Stimulated activated CD4-positive, alpha-beta T cell treated with anti-CD3 and anti-CD28 coated beads, Interleukin-4, amount 100 ng/mL, for 48 hours (primary cell): ENCODE results near the gene UGT1A8.
"Not testable (repeated sequence)": the region's sequence is repeated elsewhere in the genome, so short reads cannot be mapped to it uniquely, and the experiment has no call there.

ENCODE experiments used
- DNase-seq, 2 donors: peaks; one replicate each; pipeline ENCODE4 v3.0.0-alpha.2; 2020; ENCODE audit warnings: low read depth in 2 of 2

The UGT1A8 gene

DNA sequence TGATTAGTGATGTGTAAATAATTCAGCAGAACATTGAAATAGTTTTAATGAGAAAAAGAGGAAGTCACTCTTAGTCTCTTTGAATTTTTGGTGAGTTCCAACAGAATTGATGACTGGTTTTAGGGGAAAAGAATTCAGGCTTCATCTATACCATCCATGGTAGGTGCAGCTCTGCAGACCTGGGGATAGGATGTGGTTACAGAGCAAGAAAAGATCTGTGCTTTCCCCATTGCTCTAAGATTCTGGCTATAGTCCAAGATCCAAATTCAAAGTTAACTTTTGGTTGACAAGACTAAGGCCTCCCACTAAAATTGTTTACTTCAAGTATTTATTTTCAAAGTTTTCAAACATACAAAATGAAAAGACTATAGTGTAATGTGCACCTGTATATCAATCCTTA lies 22.4 kb downstream of the UGT1A8 start:
- DNase-seq: no peak

DNA sequence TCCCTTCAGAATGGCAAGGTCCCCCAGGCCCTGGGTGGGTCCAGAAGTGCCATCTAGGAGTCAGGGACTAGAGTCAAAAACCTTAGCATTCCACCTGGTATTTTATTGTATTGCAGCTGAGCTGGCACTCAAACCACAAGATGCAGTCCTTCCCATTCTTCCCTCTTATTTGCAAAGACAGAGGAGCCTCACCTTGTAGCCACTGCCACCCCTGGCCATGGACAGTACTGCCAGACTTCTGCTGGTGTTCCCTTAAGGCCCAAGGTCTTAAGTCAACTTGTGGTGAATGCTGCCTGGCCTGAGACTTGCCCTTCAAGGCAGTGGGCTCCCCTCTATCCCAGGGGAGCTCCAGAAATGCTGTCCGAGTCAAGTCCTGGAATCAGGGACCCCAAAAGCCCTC lies 25.7 kb downstream of the UGT1A8 start:
- DNase-seq: no peak

DNA sequence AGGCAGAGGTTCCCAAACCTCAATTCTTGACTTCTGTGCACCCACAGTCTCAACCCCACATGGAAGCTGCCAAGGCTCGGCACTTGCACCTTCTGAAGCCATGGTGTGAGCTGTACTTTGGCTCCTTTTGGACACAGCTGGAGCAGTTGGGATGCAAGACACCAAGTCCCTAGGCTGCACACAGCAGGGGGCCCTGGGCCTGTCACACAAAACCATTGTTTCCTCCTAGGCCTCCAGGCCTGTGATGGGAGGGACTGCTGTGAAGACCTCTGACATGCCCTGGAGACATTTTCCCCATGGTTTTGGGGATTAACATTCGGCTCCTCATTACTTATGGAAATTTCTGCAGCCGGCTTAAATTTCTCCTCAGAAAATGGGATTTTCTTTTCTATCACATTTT lies 28.6 kb downstream of the UGT1A8 start:
- DNase-seq: not testable (repeated sequence)

DNA sequence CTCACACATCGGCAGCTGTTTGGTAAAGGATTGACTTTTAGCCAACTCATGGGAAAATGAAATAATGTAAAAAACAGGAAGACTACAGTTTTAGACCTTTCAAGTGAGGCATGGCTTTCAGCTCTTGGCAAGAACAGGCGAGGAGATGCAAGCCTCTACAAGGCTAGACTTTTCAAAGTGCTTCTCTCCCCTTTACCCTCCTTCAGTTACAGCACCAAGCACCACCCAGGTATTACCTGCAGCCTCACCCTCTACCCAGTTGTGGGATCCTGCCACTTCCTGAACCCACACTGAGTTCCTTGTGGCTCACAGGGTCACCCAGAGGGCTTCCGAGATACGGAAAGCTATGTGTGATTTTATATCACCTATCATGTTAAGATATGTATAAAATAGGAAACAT lies 33.5 kb downstream of the UGT1A8 start:
- DNase-seq: no peak

DNA sequence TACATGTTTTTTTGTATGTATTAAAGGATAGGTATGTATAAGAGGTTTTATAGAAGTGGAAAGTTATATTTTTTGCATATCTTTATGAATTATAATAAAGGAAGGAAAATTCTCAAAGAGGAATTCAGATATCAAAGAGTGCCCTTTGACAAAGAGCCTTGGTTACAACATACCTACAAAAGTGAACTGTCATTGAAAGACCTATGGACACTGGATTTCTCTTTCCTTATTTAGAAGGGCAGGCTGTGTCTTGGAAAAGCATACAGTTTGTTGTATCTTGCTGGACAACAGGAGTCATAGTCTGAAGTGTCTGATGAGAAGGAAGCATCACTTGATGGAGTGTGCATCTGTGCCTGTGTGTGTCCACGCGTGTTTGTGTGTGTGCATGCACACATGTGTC lies 34.0 kb downstream of the UGT1A8 start:
- no peak for DNase-seq

DNA sequence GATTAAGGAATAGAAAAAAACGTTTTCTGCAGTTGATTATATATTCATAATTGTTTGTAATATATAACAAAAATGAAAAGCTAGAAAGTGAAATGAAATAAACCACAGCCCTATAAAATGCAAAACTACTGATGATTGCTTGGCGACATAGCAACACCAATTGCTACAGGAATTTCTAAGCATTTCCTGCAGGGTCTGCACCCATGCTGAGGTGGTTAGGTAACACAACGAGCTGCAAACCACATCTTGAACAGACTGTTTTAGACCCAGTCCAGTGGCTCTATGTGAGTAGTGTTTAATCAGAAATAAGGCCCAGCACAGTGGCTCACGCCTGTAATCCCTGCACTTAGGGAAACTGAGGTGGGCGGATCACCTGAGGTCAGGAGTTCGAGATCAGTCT lies 37.1 kb downstream of the UGT1A8 start:
- DNase-seq: no peak

DNA sequence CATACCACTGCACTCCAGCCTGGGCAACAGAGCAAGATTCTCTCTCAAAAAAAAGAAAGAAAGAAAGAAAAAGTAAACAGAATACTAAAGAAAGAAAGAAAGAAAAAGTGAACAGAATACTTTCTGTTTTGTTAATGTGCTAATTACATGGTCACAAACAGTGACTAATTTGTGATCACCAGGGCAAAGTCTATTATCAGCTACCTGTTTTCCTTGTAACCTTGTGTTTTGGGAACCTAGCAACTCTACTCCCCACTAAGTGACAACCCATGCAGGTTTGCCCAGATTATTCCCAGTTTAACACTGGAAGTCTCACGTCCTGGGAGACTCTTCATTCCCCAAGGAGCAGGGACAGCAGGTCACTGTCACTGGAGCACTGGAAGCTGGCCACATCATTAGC lies 37.6 kb downstream of the UGT1A8 start:
- DNase-seq: no peak

DNA sequence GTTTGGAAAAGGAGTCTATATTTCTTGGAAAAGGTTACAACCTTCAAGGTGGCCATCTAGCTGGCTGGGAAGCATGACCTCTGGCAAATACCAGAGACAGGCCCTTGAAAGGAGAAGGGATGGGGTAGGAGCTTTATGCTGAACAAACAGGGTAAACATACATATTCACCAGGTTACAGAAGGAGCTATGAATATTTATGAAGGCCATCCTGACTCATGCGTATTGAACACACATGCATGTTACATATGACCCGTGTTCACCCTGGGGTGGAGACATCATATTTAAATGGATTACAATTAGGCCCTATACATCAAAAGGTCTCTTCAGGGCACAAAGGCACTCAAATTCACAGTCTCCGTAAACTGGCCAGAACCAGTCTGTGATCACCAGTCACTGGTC lies 38.5 kb downstream of the UGT1A8 start:
- DNase-seq: not testable (repeated sequence)

DNA sequence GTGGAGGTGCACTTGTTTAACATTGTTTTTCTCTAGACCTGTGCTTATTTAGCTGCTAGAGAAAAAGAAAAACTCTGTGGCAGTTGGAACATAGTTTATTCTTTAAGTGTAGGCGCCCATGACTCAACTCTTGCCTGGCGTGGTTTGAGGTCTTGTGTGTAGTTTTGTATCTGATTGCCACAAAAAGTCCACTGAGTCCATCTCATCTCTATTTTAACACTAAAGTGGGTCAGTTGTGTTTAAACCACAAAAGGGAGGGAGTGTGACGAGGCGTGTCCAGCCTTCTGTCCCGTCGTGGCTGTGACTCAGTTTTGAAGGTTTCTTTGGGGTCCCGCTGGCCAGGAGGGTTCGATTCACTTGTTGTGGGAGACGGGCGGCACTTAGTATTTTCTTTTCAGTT lies 39.0 kb downstream of the UGT1A8 start:
- no peak for DNase-seq

DNA sequence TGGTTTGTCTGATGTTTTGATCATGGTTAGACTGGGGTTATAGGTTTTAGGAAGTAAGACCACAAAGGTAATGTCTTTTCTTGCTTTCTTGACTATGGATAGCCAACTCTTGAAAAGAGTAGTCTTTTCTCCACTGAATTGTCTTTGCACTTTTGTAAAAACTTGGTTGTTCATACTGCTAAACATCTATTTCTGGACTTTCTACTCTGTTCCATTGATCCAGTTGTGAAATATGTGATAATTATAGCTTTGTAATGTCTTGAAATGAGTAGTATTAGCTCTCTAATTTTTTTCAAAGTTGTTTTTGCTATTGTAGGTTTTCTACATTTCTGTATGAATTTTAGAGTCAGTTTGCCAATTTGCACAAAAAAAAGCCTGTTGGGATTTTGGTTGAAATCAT lies 41.2 kb downstream of the UGT1A8 start:
- no peak for DNase-seq

DNA sequence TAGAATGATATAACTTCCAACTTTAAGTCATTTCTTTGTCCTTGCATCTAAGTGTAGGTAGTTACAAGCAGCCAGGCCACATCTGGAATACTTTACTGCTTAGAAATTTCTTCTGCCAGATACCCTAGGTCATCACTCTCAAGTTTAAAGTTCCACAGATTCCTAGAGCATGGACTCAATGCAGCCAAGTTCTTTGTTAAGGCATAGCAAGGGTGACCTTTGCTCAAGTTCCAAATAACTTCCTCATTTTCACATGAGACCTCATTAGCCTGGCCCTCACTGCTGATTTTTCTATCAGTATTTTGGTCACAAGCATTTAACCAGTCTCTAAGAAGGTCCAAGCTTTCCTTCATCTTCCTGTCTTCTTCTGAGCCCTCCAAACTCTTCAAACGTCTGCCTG lies 46.5 kb downstream of the UGT1A8 start:
- no peak for DNase-seq

DNA sequence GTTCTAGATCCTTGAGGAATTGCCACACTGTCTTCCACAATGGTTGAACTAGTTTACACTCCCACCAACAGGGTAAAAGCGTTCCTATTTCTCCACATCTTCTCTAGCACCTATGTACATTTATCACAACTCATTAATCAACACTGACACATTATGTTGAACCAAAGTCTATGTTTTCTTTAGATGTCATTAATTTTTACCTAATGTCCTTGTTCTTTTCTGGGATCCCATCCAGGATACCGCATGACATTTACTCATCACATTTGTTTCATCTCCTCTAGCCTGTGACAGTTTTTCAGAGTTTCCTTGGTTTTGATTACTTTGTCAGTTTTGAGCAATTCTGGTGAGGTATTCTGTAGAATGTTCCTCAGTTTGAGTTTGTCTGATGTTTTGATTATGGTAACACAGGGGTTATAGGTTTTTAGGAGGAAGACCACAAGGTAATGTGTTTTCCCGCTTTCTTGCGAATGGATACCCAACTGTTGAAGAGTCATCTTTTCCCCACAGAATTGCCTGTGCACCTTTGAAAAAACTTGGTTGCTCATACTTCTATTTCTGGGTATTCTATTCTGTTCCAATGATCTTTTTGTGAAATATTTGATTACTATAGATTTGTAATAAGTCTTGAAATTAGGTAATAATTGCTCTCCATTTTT lies 51.3 kb downstream of the UGT1A8 start:
- DNase-seq: no peak

DNA sequence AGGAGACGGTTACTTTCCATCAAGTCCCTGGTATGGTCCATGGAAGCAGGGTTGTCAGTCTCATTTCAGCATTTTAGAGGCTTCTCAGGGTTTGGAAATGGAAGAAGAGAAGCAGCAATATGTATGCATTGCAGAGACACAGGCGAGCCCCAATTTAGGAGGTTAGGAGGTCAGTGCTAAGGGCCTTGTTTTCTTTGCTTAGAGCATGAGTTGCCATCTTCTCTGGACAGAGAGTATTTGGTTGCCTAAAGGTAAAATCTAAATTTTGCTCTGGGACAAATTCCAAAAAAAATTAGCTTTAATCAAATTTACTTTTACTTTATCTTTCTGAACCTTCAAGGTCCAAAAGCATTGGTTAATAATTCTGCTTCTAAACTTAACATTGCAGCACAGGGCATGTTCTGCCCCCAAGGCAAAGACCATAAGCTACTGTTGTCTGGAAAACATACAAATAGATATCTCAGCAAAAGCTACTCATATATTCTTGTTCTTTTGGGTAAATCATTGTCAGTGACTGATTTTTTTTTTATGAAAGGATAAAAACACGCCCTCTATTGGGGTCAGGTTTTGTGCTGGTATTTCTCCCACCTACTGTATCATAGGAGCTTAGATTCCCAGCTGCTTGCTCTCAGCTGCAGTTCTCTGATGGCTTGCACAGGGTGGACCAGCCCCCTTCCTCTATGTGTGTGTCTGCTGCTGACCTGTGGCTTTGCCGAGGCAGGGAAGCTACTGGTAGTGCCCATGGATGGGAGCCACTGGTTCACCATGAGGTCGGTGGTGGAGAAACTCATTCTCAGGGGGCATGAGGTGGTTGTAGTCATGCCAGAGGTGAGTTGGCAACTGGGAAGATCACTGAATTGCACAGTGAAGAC lies 54.1 kb downstream of the UGT1A8 start, which contains the start of gene UGT1A9:
Gene UGT1A9 (plus strand): TSS at position 609 of the 872 bp plus-strand sequence. CDS start 37 bp downstream, at position 646.
- no peak for DNase-seq

DNA sequence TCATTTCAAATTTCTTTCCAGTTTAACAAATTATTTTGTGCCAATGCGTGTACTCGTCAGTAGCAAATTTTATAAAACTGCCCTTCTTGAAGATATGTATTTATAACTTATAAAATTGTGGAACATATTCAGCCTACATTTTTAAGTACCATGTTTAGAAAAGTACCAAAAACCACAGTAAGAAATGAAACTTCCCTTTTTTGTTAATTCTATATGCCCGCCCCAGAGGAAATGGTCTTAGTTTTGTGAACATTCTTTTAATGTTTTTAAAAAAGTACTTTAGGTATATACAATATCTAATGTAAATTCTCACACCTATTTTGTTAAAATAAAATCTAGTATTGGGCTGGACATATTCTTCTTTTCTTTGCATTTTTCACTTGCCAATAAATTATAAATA lies 55.5 kb downstream of the UGT1A8 start:
- no peak for DNase-seq

DNA sequence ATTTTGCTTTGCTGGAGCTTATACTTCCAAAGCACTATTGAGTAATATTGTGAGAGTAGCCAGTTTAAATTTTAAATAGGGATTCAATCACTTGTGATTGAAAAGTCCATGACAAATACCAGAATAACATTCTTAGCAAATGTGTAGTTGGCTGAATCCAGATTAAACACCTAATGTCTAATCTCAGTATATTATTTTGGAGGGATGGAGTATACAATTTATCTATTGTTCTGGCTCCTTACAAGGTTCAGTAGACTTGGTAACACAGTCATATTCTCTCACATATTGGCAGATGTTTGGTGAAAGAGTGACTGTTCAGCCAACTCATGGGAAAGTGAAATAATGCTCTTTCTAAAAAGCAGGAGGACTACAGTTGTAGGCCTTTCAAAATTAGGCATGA lies 56.5 kb downstream of the UGT1A8 start:
- no peak for DNase-seq

DNA sequence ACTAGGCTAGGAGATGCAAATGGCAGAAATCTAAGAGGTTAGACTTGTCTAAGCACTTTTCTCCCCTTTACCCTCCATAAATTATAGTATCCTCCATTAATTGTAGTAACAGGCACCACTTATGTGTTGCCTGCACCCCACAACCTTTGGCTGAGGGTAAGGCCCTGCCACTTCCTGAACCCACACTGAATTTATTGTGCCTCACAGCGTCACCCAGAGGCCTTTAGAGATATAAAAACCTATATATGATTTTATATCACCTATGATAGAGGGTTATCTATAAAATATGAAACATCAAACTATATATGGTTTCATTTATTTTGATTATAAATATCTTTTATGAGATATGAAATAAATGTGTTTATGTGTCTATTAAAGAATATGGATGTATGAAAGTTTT lies 56.9 kb downstream of the UGT1A8 start:
- DNase-seq: no peak

DNA sequence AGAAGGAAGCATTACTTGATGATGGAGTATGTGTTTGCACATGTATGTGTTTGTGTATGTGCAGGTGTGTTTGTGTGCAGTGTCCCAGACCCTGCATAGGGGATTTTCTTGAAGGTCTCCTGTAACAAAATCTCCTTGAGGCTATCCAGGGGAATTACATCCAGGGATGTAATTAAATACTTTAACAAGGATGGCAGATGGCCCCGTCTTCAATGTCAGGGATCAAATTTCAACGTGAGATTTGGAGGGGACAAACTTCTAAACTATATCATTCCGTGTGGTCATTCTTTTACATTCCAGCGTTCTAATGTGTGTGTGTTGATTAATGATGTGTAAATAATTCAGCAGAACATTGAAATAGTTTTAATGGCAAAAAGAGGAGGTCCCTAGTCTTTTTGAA lies 57.6 kb downstream of the UGT1A8 start:
- DNase-seq: no peak

DNA sequence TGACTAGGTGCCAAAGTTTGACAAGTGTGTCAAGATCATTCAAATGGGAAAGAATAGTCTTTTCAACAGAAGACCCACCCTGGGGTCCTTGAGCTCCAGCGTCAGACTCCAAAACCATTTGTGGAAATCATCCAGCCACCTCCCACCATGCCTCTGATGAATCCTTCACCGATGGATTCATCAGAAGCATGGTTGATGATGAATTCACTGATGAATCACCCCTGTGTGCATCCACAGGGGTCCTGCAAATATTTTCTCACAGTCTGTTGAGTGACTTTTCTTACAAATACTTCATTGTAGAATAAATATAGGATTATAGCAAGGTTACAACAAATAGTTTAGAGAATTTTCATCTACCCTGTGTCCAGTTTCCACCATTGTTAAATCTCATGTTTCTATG lies 58.6 kb downstream of the UGT1A8 start:
- no peak for DNase-seq

DNA sequence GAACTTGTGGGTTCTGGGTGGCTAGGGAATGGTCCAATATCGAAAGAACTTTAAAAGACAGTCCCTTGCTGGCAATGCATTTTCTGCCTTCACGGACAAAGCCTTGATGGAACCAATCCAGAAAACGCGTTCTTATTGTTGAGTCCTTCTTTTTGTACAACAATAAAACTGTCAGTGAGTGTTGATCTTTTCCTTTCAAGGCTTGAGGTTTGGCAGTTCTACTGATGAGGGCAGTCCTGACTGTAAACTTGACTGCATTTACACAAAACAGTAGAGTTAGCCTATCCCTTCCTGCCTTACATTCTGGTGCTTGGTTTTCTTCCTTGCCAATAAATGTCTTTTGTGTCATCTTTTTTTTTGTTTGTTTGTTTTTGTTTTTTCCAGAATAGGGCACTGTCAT lies 61.8 kb downstream of the UGT1A8 start:
- DNase-seq: no peak

DNA sequence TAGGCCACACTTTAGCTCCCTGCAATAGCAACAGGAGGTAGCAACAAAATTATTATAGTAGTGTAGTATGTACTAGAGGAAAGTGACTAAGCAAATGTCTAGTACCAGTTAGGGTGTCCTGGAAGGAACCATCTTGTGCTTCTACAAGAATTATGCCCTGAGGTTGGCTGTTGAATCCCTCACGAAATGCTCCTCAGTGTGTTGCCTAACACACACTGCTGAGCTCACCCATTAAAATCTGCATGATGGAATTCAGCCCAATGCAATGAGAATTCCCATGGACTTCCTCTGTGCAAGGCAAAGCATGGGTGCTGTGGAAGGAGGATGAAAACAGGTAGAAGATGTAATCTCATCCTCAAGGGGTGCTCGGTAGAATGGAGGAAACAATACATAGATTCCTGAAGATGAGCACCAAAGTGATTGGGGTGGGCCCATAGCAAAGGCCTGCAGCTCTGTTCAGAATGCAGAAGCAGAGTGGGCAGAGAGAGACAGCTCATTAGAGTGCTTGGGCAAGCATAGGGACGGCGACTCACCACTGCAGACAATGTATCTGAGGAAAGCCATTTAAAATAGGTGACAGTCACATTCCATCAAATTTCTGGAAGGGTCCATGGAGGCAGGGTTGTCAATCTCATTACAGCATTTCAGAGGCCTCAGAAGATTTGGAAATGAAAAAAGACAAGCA lies 63.1 kb downstream of the UGT1A8 start:
- no peak for DNase-seq

DNA sequence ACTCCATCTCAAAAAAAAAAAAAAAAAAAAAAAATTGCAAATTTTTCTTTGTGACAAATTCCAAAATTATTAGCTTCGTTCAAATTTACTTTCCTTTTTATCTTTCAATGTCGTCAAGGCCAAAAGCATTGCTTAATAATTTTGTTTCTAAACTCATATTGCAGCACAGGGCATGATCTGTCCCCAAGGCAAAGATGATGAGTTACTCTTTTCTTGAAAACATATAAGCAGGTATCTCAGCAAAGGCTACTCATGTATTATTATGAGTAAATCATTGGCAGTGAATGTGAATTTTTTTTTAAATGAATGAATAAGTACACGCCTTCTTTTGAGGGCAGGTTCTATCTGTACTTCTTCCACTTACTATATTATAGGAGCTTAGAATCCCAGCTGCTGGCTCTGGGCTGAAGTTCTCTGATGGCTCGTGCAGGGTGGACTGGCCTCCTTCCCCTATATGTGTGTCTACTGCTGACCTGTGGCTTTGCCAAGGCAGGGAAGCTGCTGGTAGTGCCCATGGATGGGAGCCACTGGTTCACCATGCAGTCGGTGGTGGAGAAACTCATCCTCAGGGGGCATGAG lies 64.2 kb downstream of the UGT1A8 start, which contains the start of gene UGT1A7:
Gene UGT1A7 (plus strand): TSS at position 381 of the 579 bp plus-strand sequence. CDS start 37 bp downstream, at position 418.
- DNase-seq: no peak

DNA sequence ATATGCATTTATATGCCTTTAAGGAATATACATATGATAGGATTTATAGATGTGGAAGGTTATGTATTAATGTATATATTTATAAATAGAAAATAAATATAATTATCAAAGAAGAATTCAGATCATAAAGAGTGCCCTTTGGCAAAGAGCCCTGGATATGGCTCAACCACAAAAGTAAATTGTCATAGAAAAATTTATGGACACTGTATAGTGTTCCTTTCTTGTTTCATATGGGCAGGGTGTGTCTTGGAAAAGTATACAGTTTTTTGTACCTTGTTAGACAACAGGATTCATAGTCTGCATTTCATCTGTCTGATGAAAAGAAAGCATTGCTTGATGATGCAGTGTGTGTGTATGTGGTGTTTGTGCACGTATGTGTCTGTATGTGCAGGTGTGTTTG lies 67.2 kb downstream of the UGT1A8 start:
- DNase-seq: no peak
